Activated CD4-positive, alpha-beta T cell treated with anti-CD3 and anti-CD28 coated beads, Interleukin-2, Interleukin-6, amounts not matched to agents 100 ng/mL and 50 ng/mL, durations not matched to agents 16 hours and 8 hours (primary cell): ENCODE measurements around the gene CPXM1.
"Not testable (repeated sequence)": the region's sequence is repeated elsewhere in the genome, so short reads cannot be mapped to it uniquely, and the experiment has no call there.

Experiments
- DNase-seq: peaks from one replicate; pipeline ENCODE4 v3.0.0-alpha.2; 2020

CPXM1 gene

DNA sequence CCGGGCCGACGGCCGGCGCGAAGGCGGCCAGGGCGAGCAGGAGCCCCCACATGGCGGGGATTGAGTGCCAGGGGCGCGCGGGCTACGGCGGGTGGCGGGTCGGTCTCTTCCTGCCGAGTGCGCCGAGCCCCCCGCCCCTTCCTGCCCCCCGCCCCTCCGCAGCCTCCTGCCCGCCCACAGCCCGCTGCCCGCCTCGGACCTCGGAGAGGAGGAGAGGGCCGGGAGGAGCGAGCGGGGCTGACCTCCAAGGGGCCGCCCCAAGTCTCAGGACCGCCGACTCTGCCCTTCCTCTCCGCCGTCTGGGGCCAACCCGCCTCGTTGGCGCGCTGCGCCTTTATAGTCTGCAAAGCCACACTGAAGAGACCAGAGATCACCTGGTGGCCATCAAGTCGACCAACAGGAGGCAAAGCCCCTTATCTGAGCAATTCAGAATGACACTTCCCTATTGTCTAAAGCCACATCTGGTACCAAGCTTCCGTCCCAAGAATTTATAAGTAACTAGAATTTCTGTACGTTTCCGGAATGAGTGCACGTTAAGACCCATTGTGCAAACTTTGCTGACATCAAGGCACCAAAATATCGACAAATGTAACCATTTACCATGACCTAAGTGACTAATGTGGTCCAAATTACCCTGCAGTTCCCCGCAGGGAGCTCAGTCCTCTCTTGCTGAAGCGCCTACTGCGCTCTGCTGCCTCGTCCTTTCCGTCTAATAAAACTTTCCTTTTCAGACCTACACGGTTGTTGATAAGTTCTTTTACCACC lies at the start of gene CPXM1:
TSS of gene CPXM1 (minus strand) at position 107 of the 765 bp plus-strand sequence. CDS start at position 52, 55 bp downstream.
- DNase-seq: no peak

DNA sequence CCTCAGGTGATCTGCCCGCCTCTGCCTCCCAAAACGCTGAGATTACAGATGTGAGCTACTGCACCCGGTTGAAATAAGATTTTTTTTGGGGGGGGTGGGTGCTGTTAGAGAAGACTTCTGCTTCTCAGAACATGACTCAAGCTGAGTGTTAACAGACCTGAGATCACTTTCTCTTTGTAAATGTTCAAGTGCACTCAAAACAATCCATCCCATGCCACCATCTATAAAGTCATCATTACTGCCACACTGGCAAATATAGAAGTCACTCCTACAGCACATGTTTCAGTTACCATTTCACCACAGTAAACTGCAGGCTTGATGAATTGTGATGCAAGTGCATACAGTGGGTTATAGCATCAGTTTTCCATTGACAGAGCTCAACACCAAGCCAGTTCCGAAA lies 49.1 kb upstream of the CPXM1 start:
- no peak for DNase-seq

GRCh38 chr20:2847802-2848201 lies 47.4 kb upstream of the CPXM1 start:
- DNase-seq: no peak

GRCh38 chr20:2846698-2847097 lies 46.3 kb upstream of the CPXM1 start:
- no peak for DNase-seq

GRCh38 chr20:2845607-2846006 lies 45.2 kb upstream of the CPXM1 start:
- peak; percentile 29 for DNase-seq

GRCh38 chr20:2840967-2841531 lies 40.6 kb upstream of the CPXM1 start:
- DNase-seq: peak; percentile 50

GRCh38 chr20:2840138-2840966 lies 39.9 kb upstream of the CPXM1 start, which contains the start of the genes PCED1A and VPS16:
PCED1A (minus strand) TSS chr20:2840655; CDS start chr20:2839912, 743 bp downstream.
VPS16 (plus strand) TSS chr20:2840745; CDS start chr20:2840775, 30 bp downstream.
- peak; percentile 92 for DNase-seq

DNA sequence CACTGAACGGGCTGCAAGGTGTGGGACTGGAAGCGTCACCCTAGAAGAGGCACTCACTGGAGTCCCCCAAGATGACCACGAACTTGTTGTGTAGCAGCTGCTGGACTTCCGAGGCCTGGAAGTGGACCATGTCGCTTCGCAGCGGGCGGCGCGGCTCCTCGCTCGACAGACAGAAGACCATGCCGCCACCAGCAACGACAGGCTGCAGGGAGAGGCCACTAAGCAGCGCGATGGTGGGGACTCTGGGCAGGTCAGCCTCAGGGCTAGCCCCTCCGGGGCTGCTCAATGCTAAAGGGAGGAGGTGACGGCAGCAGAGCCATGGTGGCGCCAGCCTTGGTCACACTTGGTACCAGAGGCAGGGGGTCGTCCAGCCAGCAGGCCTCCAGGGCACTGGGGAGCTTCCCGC lies 39.3 kb upstream of the CPXM1 start:
- DNase-seq: no peak

GRCh38 chr20:2838847-2839671 lies 38.6 kb upstream of the CPXM1 start:
- no peak for DNase-seq

DNA sequence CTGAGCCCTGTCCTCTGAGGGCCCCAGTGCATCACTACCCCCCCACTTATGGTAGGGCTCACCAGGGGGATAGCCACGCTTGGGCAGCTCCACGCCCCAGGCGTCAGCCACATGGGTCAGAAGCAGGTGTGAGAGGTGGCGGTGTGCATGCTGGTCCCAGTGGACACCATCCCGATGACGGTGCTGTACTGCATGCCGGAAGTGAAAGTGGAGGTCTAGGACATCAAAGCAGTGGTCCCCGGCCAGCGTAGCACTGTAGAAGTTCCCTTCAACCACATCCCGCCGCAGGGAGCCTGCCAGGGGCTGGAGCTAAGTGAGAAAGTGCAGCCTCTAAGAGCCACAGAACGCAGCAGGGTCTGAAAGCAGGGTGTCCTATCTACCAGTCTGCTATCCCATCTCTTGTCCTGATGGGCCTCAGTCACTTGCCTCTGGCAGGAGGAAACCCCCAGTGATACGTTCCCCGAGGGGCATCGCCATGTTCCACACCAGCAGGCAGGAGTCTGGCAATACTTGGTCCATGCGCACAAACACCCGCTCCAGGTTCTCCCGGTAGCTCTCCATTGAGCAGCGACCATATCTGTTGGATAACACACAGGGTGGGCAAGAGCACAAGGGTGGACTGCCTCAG lies 37.9 kb upstream of the CPXM1 start:
- DNase-seq: no peak

DNA sequence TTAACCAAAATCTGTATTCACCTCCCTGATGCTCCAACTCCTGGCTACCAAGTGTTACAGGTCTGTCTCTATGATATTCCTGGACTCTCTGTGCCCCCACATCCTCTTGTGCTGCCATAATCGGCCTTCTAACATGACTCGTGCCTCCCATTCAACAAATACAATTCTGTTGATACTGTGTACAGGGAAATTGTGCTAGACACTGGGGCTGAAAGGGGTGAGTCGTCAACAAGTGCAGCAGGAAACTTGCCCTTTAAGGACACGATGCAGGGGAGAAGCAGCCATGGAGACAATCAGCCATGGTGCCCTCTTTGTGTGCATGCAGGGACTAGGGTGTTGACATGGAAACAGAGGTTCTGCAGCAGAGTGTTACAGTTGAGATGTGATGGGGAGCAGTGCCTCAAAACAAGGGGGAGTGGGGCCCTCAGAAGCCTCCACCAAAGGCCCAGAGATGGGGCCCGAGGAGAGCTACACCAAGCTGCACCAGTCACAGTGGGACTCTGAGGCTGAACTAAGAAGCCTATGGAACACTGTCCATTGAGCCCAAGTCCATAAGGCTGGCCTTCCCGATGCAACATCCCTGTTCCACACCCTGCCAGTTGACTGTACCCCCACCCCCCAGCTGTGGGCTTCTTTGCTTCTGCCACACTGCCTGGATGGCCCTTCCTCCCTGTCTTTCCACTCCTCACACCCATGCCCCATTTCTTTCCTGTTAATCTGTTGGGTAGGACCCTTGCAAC lies 37.0 kb upstream of the CPXM1 start:
- no peak for DNase-seq

DNA sequence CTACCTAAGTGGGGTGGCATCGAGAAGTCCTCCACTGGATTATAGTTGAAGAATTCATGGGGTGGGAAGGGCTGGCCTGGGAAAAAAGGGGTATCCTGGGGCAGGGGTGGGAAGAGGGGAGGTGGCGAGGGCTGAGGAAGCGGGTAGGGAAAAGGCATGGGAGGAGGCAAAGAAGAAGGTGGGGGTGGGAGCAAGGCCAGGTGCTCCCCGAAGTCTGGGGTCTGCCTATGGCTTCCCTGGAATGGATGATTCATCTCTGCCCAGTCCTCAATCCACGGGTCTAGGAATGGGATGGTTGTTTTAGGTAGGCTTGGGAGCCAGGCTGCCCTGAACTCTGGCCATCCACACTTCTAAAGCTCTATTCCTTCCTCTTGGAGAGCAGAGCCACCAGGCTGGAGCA lies 35.6 kb upstream of the CPXM1 start:
- DNase-seq: no peak

DNA sequence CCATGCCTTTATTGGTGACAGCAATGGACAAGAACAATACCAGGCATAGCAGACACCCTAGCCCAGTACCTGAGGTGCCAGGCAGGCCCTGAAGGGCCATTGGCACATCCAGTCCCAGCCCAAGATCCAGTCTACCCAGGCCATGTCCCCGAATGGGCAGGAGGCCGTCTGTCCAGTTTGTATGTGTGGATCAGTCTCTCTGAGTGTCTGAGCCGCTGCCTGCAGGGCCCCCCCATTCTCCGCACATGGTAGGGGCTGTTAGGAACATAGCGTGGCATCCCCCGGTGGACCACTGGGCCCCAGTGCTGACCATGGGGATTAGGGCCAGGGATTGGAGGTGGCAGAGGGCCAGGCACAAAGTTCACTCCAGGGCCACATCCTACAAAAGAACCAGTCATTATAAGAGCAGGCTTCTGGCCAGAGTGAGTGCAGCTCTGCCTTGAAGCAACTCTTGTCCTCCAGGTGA lies 34.9 kb upstream of the CPXM1 start:
- no peak for DNase-seq

- no peak for DNase-seq
Measured at GRCh38 chr20:2834401-2835110, 34.1 kb upstream of the CPXM1 start.

- no peak for DNase-seq
Measured at GRCh38 chr20:2833761-2834160, 33.3 kb upstream of the CPXM1 start.

GRCh38 chr20:2831206-2831605 lies 30.8 kb upstream of the CPXM1 start:
- DNase-seq: not testable (repeated sequence)

GRCh38 chr20:2829376-2829775 lies 28.9 kb upstream of the CPXM1 start:
- no peak for DNase-seq

DNA sequence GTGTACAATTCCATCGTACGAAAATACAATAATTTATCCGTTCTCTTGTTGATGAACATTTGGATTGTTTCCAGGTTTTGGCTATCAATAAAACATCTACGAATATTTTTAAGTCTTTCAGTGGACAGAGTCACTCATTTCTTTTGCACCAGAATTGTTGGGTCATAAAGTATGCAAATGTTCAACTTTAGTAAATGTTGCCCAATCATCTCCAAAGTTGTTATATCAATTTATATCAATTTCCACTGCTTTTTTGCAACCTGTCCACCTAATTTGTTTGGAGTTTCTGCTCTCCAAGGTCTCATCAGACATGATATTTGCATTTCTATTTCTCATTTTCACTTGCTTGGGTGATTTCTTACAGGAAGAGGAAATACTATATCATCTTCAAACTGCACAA lies 26.2 kb upstream of the CPXM1 start:
- DNase-seq: no peak

DNA sequence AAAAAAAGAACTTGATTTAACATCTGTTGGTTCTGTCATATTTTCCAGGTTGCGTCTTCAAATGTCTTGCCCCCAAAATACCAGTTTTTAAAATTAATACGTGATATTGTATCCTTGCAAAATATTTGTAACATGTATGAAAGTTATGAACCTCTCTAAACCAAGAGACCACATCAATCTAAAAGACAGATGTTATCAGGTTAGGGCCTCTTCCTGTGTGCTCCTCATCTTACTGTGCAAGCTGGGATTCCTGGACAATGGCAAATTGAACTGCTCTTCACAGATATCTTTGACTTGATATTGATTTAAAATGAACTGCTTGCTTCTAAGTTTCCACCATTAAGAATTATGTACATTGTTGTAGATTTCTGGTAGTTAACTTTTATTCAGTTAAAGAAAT lies 25.3 kb upstream of the CPXM1 start:
- DNase-seq: no peak

DNA sequence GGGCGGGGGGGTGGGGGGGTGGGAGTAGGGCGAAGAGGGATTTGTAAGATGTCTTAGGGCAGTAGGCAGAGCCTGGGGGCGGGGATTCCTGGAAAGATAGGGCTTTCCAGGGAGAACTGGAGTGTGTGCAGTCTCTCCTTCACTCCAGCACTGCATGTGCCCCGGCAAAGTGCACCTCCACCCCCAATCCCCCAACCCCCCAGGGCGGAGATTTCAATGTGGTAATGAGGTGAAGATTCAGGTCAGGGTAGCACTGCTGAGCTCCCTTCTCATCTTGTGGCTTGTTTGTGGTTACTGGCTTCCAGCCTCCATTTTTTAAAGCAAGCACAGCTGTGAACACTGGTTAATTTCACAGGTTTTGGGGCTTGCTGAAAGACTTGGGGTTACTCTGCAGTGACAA lies 21.6 kb upstream of the CPXM1 start:
- DNase-seq: peak; percentile 54
